HepG2 (cell line): ENCODE measurements around the gene PCBD1. TPM values are rescaled to one million over a fixed set of nuclear protein-coding genes. Genes with fewer than 3 reads are reported as not detected.
A peak's percentile ranks its signal among the peaks of the same experiment; 100 is the strongest.

Source experiments
- ATAC-seq: fragments of 200-7000 bp; cut with Tn5 transposase; 3 replicates; pipeline ENCODE4 v1.9.1; 2020; ENCODE audit warnings: mild to moderate bottlenecking, moderate library complexity
- BruUV-seq: library from RNA; stranded (reverse); fragments of 400-500 nt; replicated peaks from 2 replicates; lab custom pipeline; 2021; lab: Mats Ljungman, UMichigan
- CTCF ChIA-PET: fragments of 300-600 bp; formaldehyde crosslinking; extraction: SDS; loops from one replicate; lab custom pipeline; 2021; ENCODE audit warnings: low total read pairs, inconsistent platforms, low intra/inter-chr PET ratio; lab: Yijun Ruan, JAX
- POLR2A ChIA-PET: fragments of 350-600 bp; sonication (Branson Sonifier 250); formaldehyde crosslinking; loops from one replicate; lab custom pipeline; 2020; ENCODE audit warnings: antibody characterized with exemption, inconsistent platforms; lab: Yijun Ruan, JAX
- DNase-seq: peaks from one replicate; pipeline ENCODE4 v3.0.0-alpha.2; 2015; ENCODE audit warnings: low spot score
- FAIRE-seq: peaks from 3 replicates; lab custom pipeline; 2011; peaks lifted over from hg19 to GRCh38; lab: Jason Lieb, UNC
- H2AFZ ChIP-seq: one replicate; pipeline ENCODE4 v1.6.1; 2011; ENCODE audit warnings: low read length, inconsistent platforms
- H3K27ac ChIP-seq: fragments of 300-600 bp; 3 replicates; pipeline ENCODE4 v1.8.0; 2011; ENCODE audit warnings: mixed run types, mild to moderate bottlenecking, mixed read lengths, low read length, inconsistent platforms; ENCODE audit not compliant: insufficient read depth; ENCODE audit errors: extremely low read length
- H3K27me3 ChIP-seq, 2 experiments: fragments of 200-600 bp in 1 of 2; 2 replicates in 1 of 2; 3 replicates in 1 of 2; pipeline versions ENCODE4 v1.6.0 to v1.8.0; 2011; ENCODE audit warnings: low read length in 2 of 2, mild to moderate bottlenecking in 2 of 2, moderate library complexity in 2 of 2, inconsistent platforms in 1 of 2; ENCODE audit not compliant: insufficient read depth in 2 of 2, control insufficient read depth in 1 of 2
- H3K36me3 ChIP-seq, 2 experiments: fragments of 200-600 bp in 1 of 2; replicated peaks in 1 of 2; 2 replicates in 1 of 2; 3 replicates in 1 of 2; pipeline versions ENCODE4 v1.5.1 to v1.8.0; 2011; ENCODE audit warnings: low read length in 2 of 2, inconsistent platforms in 1 of 2; ENCODE audit not compliant: insufficient read depth in 2 of 2, control insufficient read depth in 1 of 2
- H3K4me1 ChIP-seq: 2 replicates; pipeline ENCODE4 v1.5.1; 2012; ENCODE audit warnings: low read length, inconsistent platforms; ENCODE audit not compliant: insufficient read depth
- H3K4me2 ChIP-seq: 2 replicates; pipeline ENCODE4 v1.6.0; 2011; ENCODE audit warnings: low read depth, low read length, inconsistent platforms
- H3K4me3 ChIP-seq, 3 experiments: fragments of 200-600 bp in 1 of 3; sonication (generic), shearing (Covaris generic) in 1 of 3; replicated peaks in 1 of 3; 2 replicates each; pipeline ENCODE4 v1.5.1; 2011 to 2016; ENCODE audit warnings: low read length in 3 of 3, inconsistent platforms in 2 of 3, low read depth in 2 of 3, mild to moderate bottlenecking in 2 of 3, control low read depth in 1 of 3, mixed read lengths in 1 of 3; ENCODE audit not compliant: insufficient read depth in 1 of 3
- H3K79me2 ChIP-seq: one replicate; pipeline ENCODE4 v1.6.1; 2011; ENCODE audit warnings: low read length, inconsistent platforms; ENCODE audit not compliant: insufficient read depth
- H3K9ac ChIP-seq: 2 replicates; pipeline ENCODE4 v1.6.0; 2011; ENCODE audit warnings: mild to moderate bottlenecking, low read depth, low read length, inconsistent platforms; ENCODE audit not compliant: insufficient read depth
- H3K9me3 ChIP-seq: 2 replicates; pipeline ENCODE4 v1.5.1; 2012; ENCODE audit warnings: mild to moderate bottlenecking, low read length
- H4K20me1 ChIP-seq: 2 replicates; pipeline ENCODE4 v1.6.0; 2011; ENCODE audit warnings: inconsistent platforms, mild to moderate bottlenecking, low read length, moderate library complexity; ENCODE audit not compliant: insufficient read depth
- AGO1 ChIP-seq: fragments of 200-400 bp; formaldehyde crosslinking; IDR thresholded peaks from 2 replicates; pipeline ENCODE4 v1.6.1; 2017; ENCODE audit warnings: mild to moderate bottlenecking, low read depth, low read length, moderate library complexity; ENCODE audit not compliant: poor library complexity, severe bottlenecking
- ARID3A ChIP-seq: IDR thresholded peaks from 2 replicates; pipeline ENCODE4 v1.6.1; 2012; ENCODE audit warnings: low read depth, low read length, improper control_type of control experiment
- CEBPG ChIP-seq: IDR thresholded peaks from 2 replicates; pipeline ENCODE4 v1.6.1; 2016
- HMG20A ChIP-seq: IDR thresholded peaks from 2 replicates; pipeline ENCODE4 v1.6.1; 2016; ENCODE audit warnings: borderline replicate concordance
- MATR3 ChIP-seq: sonication (generic); formaldehyde crosslinking; IDR thresholded peaks from 2 replicates; pipeline ENCODE4 v1.4.0; 2020; ENCODE audit warnings: missing genetic modification reagents
- POGZ ChIP-seq: sonication (generic); formaldehyde crosslinking; IDR thresholded peaks from 2 replicates; pipeline ENCODE4 v1.4.0; 2020; ENCODE audit warnings: mild to moderate bottlenecking, missing genetic modification reagents
- PRPF4 ChIP-seq: fragments of 200-400 bp; formaldehyde crosslinking; IDR thresholded peaks from 2 replicates; pipeline ENCODE4 v1.6.1; 2016; ENCODE audit warnings: low read length, low read depth; ENCODE audit not compliant: poor library complexity, severe bottlenecking
- REPIN1 ChIP-seq: sonication (generic); formaldehyde crosslinking; IDR thresholded peaks from 2 replicates; pipeline ENCODE4 v1.8.0; 2022; ENCODE audit warnings: missing genetic modification reagents, low read depth, mild to moderate bottlenecking, borderline replicate concordance
- SNRNP70 ChIP-seq: fragments of 200-400 bp; formaldehyde crosslinking; IDR thresholded peaks from 2 replicates; pipeline ENCODE4 v1.6.1; 2017; ENCODE audit warnings: mild to moderate bottlenecking, low read depth, low read length, moderate library complexity
- TSC22D2 ChIP-seq: sonication (generic); formaldehyde crosslinking; IDR thresholded peaks from 2 replicates; pipeline ENCODE4 v1.5.1; 2020; ENCODE audit warnings: missing genetic modification reagents, mild to moderate bottlenecking, borderline replicate concordance
- ZFAT ChIP-seq: sonication (generic); formaldehyde crosslinking; conservative IDR thresholded peaks from 2 replicates; pipeline ENCODE4 v1.8.1; 2023; ENCODE audit warnings: missing genetic modification reagents, inconsistent platforms
- ZNF180 ChIP-seq: sonication (generic); formaldehyde crosslinking; IDR thresholded peaks from 2 replicates; pipeline ENCODE4 v1.4.0; 2020; ENCODE audit warnings: low read depth, missing genetic modification reagents, borderline replicate concordance
- ZNF234 ChIP-seq: sonication (generic); formaldehyde crosslinking; conservative IDR thresholded peaks from 2 replicates; pipeline ENCODE4 v1.5.1; 2020; ENCODE audit warnings: mild to moderate bottlenecking, missing genetic modification reagents
- ZNF878 ChIP-seq: sonication (generic); formaldehyde crosslinking; IDR thresholded peaks from 2 replicates; pipeline ENCODE4 v1.8.1; 2023; ENCODE audit warnings: mild to moderate bottlenecking, missing genetic modification reagents, moderate library complexity
- WGBS: methylation state at CpG from one replicate; pipeline ENCODE4 v1.1.6; 2017; ENCODE audit warnings: low lambda C conversion rate; 5-methylcytosine and 5-hydroxymethylcytosine counted together
- in situ Hi-C: cut with HindIII; loops from 2 replicates; pipeline ENCODE4 v1.10.0; 2017; ENCODE audit warnings: low pct_unique_long_range_greater_than_20kb; ENCODE audit not compliant: extremely low pct_ligation_motif_present
- intact Hi-C: fragments of 100-400 bp; cut with micrococcal nuclease; formaldehyde crosslinking; loops from one replicate; pipeline ENCODE4 v1.10.0; 2022; ENCODE audit not compliant: unreplicated experiment
- polyA plus RNA-seq, 8 experiments: library from polyadenylated mRNA; depleted of rRNA in 3 of 8; stranded (reverse) in 7 of 8; unstranded in 1 of 8; fragments of >200 nt; fragmentation: Illumina TruSeq in 4 of 8; extraction: Trizol in 4 of 8; gene quantifications; 2 replicates each; pipeline versions ENCODE4 v1.2.1 to v1.2.3, GENCODE V29; 2011 to 2016; ENCODE audit warnings: low read depth in 4 of 8, missing spikeins in 1 of 8, mixed read lengths in 1 of 8; ENCODE audit not compliant: insufficient read depth in 1 of 8
- total RNA-seq, 5 experiments: library from RNA; depleted of rRNA; stranded (reverse); fragments of >200 nt; fragmentation: Illumina TruSeq; extraction: Trizol; gene quantifications; 2 replicates each; pipeline ENCODE4 v1.2.3, GENCODE V29; 2016; ENCODE audit warnings: low read depth in 1 of 5
- TF ChIP-seq, protein P1 (sequence below): sonication (generic); formaldehyde crosslinking; IDR thresholded peaks from 2 replicates; pipeline ENCODE4 v1.4.0; 2020; ENCODE audit warnings: mild to moderate bottlenecking, low read depth, missing genetic modification reagents
- TF ChIP-seq, protein P2 (sequence below): sonication (generic); formaldehyde crosslinking; IDR thresholded peaks from 2 replicates; pipeline ENCODE4 v1.5.1; 2020; ENCODE audit warnings: missing genetic modification reagents, mild to moderate bottlenecking, borderline replicate concordance

Gene PCBD1
- total and polyA plus RNA-seq, 2 of the 13 experiments (the other 11 are each of a cell fraction or from before 2014, with no cell fraction given): 95.3 to 168 TPM

DNA sequence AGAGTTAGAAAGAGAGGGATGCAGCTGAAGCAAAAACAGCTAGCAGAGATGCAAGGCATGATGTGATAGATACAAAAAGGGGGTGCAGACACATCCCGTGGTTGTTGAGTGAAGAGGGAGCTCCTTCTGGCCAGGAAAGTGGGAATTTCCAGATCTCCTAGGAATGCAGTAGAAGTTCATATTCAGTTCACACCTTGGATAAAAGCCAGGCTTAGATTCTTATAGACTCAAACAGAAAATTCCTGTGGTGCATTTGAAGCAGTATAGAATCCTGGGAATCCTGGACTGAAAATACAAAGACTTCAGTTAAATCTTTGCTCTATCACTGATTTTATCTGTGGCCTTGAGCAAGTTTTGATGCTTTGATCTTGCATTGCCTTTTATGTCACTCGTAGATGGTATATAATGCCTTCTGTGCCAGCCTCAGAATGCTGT is 38.8 kb downstream of the PCBD1 start (continued):
- TF ChIP-seq, protein P1, sequence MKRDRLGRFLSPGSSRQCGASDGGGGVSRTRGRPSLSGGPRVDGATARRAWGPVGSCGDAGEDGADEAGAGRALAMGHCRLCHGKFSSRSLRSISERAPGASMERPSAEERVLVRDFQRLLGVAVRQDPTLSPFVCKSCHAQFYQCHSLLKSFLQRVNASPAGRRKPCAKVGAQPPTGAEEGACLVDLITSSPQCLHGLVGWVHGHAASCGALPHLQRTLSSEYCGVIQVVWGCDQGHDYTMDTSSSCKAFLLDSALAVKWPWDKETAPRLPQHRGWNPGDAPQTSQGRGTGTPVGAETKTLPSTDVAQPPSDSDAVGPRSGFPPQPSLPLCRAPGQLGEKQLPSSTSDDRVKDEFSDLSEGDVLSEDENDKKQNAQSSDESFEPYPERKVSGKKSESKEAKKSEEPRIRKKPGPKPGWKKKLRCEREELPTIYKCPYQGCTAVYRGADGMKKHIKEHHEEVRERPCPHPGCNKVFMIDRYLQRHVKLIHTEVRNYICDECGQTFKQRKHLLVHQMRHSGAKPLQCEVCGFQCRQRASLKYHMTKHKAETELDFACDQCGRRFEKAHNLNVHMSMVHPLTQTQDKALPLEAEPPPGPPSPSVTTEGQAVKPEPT (CRISPR knock-in tag): no peak
- TF ChIP-seq MATR3 (no peak), ZNF878 (CRISPR knock-in tag) (no peak), ZFAT (CRISPR knock-in tag) (no peak), HMG20A (peak; percentile 63; the same call in 1 of the 2 replicates), ZNF180 (CRISPR knock-in tag) (no peak), CEBPG (0 out of 2 replicates have a peak, but pooled peaks have one; percentile 5), ARID3A (peak; percentile 57; the same call in 1 of the 2 replicates), ZNF234 (CRISPR knock-in tag) (no peak)
- TF ChIP-seq, all 625 proteins: peak for 15

DNA sequence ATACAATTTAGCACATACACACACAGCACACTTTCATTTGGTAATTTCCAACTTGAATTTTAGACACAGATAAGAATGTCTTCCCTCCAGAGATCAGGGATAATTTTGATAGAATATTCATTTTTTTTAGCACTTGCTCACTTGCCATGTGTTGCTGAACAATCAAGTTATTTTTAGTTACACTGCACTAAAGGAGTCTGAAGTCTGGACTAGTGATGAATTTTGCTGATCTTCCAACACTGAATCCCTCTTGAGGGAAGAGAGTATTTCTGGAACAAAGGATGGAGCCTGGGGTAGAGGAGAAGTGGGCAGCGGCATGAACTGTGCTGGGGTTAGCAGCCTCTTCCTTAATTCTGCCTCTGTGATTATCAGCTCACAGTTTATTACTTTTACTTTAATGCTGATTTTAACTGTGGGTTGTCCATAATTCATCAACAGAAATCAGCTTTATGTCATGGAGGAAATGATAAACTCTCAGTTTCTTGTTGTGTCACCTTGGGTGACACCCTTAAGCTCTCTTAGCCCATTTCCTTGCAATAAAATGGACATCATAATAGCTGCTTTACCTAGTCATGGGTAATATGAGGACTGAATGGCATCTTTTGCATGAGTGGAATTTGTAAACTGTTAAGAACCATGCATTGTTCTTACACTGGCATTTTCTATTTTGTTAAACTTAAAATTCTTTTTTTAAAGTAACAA is 40.6 kb downstream of the PCBD1 start:
- Histone ChIP-seq H3K4me1 (peaks cover 80% of the 10 kb centered on the region), H3K4me2 (no peak overlapping the region), H2AFZ (no peak overlapping the region), H4K20me1 (no peaks in the 10 kb centered on the region), H3K9me3 (no peaks in the 10 kb centered on the region), H3K36me3 (peaks cover 3 to 22% of the 10 kb centered on the region in 2 experiments; a peak in 3 of 5 replicates), H3K27ac (no peak overlapping the region), H3K79me2 (no peaks in the 10 kb centered on the region), H3K9ac (no peak overlapping the region), H3K4me3 (no peak overlapping the region), H3K27me3 (no peaks in the 10 kb centered on the region)
- intact Hi-C loops (no loop called here), in situ Hi-C loops (no loop called here)
- FAIRE-seq: no peak
- 100% methylated on average over 1 of the region's 1 CpG for WGBS
- POLR2A ChIA-PET: no interaction called here
- CTCF ChIA-PET: no interaction called here
- no peak for DNase-seq
- no peak for ATAC-seq
- BruUV-seq: no TSS peak
- no peak for TF ChIP-seq PRPF4
- TF ChIP-seq, protein P2, sequence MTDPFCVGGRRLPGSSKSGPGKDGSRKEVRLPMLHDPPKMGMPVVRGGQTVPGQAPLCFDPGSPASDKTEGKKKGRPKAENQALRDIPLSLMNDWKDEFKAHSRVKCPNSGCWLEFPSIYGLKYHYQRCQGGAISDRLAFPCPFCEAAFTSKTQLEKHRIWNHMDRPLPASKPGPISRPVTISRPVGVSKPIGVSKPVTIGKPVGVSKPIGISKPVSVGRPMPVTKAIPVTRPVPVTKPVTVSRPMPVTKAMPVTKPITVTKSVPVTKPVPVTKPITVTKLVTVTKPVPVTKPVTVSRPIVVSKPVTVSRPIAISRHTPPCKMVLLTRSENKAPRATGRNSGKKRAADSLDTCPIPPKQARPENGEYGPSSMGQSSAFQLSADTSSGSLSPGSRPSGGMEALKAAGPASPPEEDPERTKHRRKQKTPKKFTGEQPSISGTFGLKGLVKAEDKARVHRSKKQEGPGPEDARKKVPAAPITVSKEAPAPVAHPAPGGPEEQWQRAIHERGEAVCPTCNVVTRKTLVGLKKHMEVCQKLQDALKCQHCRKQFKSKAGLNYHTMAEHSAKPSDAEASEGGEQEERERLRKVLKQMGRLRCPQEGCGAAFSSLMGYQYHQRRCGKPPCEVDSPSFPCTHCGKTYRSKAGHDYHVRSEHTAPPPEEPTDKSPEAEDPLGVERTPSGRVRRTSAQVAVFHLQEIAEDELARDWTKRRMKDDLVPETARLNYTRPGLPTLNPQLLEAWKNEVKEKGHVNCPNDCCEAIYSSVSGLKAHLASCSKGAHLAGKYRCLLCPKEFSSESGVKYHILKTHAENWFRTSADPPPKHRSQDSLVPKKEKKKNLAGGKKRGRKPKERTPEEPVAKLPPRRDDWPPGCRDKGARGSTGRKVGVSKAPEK (CRISPR knock-in tag): no peak
- TF ChIP-seq SNRNP70: no peak
- TF ChIP-seq REPIN1 (CRISPR knock-in tag): no peak
- no peak for TF ChIP-seq TSC22D2 (CRISPR knock-in tag)
- TF ChIP-seq POGZ (CRISPR knock-in tag): no peak
- TF ChIP-seq AGO1: no peak
- TF ChIP-seq, all 625 proteins: peak for 0
